GM12892 (cell line): ENCODE results near the gene MRC1.

ENCODE experiments used
- POLR2A ChIP-seq: IDR thresholded peaks from 2 replicates; pipeline ENCODE4 v1.6.1; 2011; ENCODE audit warnings: low read depth, low read length, control low read depth
- POLR2AphosphoS5 ChIP-seq: IDR thresholded peaks from 2 replicates; pipeline ENCODE4 v1.6.1; 2011; ENCODE audit warnings: low read depth, low read length, control low read depth
- TAF1 ChIP-seq: IDR thresholded peaks from 2 replicates; pipeline ENCODE4 v1.6.1; 2011; ENCODE audit warnings: low read depth, mild to moderate bottlenecking, control low read depth, low read length, borderline replicate concordance

DNA sequence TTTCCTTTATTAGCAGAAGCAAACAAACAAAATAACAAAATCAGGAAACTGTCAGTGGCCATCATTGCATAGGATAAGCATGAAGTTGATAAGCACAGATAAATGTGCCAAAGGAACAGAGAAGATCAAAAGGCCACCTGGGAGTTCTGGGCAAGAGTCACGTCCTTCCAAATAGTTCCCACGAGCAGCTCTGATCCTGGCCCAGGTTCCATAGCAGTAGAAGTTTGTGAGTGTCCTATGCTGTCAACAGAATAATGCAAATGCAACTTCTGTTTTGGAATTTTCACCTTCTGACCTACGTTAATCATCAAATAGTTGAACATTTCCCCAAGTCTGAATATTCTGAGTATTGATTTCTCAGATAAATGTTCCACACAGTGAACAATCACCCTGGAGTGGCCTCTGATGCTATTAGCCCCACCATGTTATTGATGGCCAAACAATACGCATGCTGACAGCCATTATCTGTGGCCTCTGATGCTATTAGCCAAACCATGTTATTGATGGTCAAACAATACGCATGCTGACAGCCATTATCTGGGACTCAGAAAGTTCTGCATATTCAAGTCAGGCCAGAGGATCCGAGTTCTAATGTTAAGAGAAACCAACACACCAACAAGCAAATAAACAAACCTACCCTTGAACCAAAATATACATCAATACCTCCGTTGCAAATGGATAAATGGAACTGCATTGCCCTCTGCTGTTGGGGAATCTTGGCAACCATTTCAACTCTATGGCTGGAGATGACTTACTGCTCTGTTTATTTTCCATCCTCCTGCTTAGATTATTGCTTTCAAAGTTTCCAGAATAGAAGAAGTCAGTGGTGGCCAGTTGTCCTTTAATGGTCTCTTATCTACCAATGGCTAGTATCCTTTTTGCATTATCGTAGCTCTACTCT lies 63.3 kb downstream of the MRC1 start:
- TF ChIP-seq POLR2A (no peak), TAF1 (no peak), POLR2AphosphoS5 (no peak)
